Transverse colon (tissue), 4 donors: ENCODE data around the gene WDR5B.

Experiments used
- EP300 ChIP-seq: sonication (generic); formaldehyde crosslinking; IDR thresholded peaks from one replicate; pipeline ENCODE4 v1.6.1; 2017; ENCODE audit warnings: antibody characterized with exemption, low read depth
- POLR2AphosphoS5 ChIP-seq, 3 donors: sonication (generic); formaldehyde crosslinking; IDR thresholded peaks; one replicate each; pipeline ENCODE4 v1.6.1; 2016; ENCODE audit warnings: antibody characterized with exemption in 3 of 3
- TF ChIP-seq, protein P1 (sequence below), 5 experiments: fragments of 200-600 bp in 3 of 5; fragments of 450-650 bp in 2 of 5; sonication (generic) in 3 of 5; IDR thresholded peaks; 1 replicate in 2 of 5; 2 replicates in 3 of 5; pipeline ENCODE4 v1.5.1; 2016 to 2017; ENCODE audit warnings: antibody characterized with exemption in 5 of 5, inconsistent platforms in 3 of 5, mild to moderate bottlenecking in 2 of 5, moderate library complexity in 1 of 5

DNA sequence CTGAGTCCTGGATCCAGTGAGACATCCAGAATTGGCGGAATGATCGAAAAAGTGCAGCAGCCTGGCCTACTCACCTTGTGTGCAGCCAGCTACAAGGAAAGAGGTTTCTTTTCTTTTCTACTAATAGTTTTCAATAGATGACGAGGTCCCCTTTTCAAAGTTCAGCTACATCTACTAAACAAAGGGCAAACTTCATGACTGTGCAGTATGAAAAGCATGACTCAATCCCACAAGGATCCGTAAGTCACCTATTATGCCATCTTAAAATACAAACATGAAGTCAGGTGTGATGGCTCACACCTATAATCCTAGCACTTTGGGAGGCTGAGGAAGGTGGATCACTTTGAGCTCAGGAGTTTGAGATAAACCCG is 49.5 kb downstream of the WDR5B start:
- TF ChIP-seq, protein P1, sequence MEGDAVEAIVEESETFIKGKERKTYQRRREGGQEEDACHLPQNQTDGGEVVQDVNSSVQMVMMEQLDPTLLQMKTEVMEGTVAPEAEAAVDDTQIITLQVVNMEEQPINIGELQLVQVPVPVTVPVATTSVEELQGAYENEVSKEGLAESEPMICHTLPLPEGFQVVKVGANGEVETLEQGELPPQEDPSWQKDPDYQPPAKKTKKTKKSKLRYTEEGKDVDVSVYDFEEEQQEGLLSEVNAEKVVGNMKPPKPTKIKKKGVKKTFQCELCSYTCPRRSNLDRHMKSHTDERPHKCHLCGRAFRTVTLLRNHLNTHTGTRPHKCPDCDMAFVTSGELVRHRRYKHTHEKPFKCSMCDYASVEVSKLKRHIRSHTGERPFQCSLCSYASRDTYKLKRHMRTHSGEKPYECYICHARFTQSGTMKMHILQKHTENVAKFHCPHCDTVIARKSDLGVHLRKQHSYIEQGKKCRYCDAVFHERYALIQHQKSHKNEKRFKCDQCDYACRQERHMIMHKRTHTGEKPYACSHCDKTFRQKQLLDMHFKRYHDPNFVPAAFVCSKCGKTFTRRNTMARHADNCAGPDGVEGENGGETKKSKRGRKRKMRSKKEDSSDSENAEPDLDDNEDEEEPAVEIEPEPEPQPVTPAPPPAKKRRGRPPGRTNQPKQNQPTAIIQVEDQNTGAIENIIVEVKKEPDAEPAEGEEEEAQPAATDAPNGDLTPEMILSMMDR (IDR thresholded peaks at IDR 0.05), result no peak
- TF ChIP-seq POLR2AphosphoS5 (IDR thresholded peaks at IDR 0.05) (no peak), EP300 (no peak)
